ENCODE measurements around the gene TMEM53.

The TMEM53 gene

DNA sequence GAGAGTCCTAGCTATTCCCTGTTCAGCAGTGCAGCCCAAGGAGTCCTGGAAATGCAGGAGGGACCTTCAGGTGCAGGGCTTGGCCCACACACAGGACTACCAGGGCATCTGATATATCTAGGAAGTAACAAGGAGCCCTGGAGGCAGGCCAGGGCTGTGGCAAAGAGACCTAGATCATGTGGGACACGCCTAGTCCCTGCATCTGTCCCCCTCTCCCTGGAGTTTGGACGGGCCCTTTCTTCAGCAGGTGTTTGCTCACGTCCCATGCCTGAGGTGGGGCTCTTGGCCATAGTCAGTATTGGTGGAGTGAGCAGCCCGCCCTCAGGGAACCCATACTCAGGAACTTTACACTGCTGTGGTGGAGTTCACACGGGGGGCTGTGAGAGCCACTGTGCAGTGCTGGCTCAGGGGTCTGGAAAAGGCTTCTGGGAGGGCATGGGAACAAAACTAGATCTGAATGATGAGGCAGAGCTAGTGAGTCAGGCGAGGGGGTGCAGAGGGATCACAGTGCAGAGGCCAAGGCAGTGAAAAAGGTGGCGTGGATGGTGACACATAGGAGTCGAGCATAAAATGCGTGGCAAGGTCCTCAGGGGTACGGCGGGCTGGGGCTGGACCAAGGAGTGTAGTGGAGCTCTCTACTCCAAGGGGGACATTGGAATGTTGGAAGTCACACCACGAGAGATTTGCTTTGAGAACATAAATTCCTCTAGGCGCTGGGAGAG lies 25.6 kb downstream of the TMEM53 start:
- DNase-seq (ENCODE audit: low spot score) (no peak), FAIRE-seq (no peak)

DNA sequence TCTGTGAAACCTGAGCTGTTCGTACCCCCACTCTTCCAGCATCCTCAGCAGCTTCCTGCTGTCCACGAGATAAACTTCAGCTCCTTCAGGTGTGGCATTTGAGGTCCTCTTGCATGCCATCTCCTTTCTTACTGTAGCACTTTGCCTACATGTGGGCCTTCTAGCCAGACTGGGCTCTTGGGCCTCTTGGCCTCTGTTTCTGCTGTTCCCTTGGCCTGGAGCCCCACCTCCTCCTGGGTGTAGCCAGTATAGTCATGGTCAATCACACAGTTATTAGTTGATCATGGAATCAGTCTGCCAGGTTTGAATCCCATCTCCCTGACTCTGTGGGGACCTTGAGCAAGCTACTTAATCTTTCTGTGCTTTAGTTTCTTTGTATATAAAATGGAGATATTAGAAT lies 26.4 kb downstream of the TMEM53 start:
- DNase-seq (ENCODE audit: low spot score) (no peak), FAIRE-seq (no peak)

DNA sequence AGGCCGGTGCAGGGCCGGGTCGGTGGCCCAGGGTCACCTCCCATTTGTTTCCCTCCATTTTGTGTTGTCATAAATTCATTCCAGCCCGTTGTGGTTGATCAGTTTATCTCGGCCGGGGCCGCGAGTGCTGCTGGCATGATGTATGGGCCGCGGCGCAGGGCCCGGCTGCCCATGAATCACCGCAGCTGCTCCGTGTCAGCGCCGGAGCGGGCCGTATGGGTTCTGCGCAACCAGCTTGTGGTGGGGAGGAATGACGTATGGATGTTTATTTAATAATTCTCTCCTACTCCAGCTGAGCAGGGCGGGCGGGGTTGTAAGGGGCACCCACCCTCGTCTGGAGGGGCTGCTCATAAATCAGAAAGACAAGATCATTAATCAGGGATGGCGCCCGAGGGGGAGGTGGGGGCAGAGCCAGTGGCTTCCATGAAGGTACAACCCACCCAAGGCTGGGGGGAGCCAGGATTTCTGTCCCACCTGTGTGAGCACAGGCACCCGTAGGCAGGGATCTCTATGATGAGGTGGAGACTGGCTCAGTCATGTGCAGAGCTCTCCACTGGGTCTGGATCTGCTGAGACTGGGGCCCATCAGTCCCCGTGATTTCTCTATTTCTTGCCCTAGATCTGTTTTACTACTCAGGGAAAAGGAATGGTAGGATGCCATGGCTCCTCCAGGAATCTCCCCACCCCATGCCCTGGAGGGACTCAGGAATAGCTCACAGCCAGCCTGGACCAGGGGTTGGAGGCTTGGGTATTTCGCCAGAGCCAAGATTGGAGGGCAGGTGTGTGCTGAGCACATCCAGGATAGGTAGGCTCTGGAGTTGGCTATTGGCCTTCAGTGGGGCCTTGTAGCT lies 27.8 kb downstream of the TMEM53 start:
- DNase-seq (ENCODE audit: low spot score), result no peak
- FAIRE-seq, result no peak

DNA sequence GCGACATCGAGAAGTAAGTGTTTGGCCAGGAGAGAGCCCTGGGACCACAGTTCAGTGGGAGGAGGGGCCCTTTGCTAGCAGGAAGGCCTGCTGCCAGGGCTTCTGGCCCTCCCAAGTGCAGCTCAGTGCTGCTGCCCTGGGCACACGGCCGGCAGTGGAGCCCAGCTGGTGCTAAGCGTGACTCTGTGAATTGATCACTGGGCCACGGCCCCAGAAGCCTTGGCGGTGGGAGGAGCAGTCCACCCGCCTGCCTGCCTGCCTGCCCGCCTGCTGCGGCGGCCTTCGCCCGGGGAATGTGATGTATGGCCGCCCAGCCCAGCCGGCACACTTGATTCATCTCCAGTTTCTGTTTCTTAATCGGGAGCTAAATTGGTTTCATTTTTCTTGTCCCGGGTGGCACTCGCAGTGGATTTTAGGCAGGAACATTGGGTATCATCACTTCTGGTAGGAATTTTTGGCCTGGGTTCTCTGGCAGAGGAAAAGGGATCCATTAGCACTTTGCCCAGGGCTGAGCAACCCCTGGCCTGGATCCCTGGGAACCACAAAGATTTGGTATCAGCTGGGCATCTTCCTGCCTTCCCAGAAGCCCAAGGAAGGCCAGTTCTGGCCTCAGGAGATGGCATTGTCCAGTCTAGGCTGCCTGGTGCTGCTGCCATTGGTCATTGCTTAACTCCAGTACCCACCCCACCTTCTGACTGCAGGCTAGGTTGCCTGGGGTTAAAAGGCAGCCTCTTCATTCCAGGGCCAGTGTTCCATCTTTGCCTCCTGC lies 28.6 kb downstream of the TMEM53 start:
- no peak for FAIRE-seq
- DNase-seq (ENCODE audit: low spot score), result no peak

DNA sequence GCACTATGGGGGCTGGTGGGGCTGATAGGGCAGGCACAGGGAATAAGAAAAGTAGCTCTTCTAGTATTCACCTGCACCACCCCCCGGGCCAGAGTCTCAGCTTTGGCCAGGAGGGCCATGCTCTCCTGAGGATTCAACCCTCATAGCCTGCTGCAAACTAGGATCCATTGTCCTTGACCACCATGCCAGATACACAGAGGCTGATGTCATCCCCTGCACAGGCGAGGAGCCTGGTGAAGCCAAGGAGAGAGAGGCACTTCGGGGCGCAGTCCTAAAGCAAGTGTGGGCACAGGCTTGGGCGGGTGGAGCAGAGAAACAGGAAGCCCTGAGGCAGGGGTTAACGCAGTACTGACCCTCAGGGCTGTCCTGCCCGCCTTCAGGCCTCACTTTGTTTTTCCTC lies 29.5 kb downstream of the TMEM53 start:
- FAIRE-seq, result no peak
- no peak for DNase-seq (ENCODE audit: low spot score)

DNA sequence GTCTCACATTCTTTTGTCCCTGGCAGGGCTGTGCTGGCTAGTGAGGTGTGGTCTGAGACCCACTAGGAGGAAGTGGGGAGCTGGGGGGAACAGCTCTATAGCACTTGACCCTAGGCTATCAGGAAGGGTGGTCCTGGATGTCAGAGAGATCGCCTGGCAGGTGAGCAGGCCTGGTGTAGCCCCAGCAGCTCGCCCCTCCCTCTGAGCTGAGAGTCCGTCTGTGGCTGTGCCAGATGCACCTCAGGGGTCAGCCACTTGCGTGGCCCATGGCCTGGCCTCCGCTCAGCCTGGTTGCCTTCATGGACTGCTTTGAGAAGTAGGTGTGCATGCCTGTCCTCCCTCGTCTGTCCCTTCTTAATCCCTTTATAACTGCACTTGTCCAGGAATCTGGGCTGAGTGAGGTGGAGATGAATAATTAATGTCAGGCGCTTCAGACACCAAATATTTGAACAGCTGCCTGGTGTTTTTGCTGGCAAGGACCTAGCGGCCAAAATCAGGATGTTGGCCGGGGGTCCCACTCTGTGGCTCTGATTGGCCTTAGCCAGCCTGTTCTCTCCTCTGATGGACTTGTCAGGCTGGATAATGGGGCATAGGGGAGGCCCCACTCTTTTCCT lies 30.5 kb downstream of the TMEM53 start:
- DNase-seq (ENCODE audit: low spot score) (no peak), FAIRE-seq (no peak)

DNA sequence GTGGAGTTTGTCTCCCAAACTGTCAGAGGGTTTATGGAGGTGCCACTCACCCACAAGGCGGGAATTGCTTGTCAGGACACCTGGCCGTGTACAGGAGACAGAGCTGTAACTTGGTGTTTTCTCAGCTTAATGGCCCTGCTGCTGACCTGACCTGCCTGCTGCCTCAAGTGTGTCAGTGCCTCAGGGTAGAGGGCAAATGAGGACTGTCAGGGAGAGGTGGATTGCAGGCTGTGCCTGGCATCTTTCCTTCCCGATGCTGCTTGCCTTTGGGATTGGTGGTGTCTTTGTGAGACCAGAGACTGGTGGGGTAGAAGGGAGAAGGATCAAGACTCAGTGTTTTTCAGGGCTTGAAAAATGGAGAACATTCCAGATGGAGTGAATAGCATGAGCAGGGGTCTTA lies 31.4 kb downstream of the TMEM53 start:
- peak; percentile 53 for FAIRE-seq
- DNase-seq (ENCODE audit: low spot score), result no peak

DNA sequence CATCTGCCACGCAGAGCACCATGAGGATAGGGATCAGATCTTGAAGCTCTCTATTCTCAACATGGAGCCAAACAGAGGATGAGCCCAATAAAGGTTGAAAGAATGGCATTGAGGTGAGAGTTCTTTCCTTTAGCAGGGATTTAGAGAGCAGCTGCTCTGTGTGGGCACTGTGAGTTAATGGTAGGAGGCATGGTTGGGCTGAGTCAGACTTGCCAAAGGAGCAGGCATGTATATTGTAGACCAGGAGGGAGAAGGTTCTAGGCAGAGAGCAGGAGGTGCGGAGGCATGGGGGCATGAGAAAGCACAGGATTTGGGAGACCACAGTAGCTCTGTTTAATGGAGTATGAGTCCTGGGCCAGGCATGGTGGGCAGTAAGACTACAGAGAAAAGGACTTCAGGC lies 32.0 kb downstream of the TMEM53 start:
- FAIRE-seq (no peak), DNase-seq (ENCODE audit: low spot score) (no peak)

DNA sequence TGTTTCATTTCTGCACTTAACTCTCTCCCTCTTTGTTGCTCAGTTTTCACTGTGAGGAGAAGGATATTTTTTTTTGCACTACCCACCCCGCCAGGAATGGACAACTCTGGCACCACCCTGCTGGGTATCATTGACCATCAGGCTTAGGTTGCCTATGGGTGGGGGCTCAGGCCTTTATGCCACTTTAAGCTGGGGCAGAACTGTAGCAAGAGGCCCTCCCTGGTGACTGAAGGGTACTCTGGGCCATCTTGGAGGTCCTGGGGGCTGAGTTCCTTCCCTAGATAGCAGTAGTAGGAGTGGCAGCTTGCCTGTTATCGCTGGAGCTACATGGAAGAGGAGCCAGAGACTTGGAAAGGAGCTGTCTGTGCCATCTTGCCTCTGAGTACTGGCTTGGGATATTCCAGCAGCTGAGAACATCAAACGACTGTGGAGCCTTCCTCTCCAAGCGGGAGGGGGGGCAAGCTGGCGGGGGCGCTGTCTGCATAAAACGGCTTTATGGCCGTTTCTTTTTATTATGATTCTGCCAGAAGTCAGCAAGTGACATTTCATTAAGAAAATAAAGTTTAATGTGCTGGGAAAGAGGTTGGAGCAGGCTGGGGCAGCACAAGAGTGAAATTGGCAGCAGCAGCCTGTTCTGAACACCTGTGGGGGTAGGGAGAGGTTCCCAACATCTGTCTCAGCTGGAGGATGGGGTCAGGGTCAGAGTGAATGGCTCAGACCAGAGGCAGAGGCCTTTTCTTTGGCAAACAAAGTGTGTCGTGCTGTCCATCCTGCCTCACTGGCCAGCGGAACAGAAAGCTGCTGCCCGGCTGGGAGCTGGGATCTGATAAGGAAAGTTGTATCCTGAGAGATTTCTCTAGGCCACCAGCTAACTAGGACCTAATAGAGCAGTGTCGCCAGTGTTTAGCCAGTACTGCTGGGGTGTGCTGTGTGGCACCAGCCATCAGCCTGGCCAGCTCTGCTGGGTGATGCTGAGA lies 32.9 kb downstream of the TMEM53 start:
- FAIRE-seq, result no peak
- no peak for DNase-seq (ENCODE audit: low spot score)

DNA sequence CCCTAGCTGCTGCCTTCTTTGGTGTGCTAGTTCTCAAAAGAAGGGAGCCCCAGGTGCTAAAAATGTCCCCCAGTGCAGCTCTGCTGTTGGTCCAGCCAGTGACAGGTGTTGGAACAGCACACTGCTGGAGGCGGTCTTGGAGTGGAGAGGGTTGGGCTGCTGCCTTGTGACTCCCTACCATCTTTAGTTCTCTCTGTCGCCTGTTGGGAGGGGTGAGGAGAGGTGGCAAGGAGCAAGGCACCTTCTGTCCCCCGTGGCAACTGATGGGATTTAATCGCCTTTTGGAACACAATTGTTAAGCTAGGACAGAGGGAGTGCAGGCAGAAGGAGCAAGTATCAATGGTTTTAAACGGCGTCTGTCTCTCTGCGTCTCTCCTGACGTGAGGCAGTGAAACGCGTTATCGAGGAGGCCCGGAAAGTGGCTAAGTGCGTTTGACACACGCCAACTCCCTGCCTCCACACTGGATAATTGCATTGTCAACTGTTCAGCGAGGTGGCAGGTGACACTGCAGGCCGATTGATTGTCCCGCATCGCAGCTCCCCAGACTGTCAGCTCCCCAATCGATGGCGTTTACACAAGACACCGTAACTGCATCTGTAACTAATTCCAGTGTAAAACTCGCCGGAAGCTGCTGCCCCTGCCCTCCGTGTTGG lies 34.0 kb downstream of the TMEM53 start:
- FAIRE-seq (peak; percentile 30), DNase-seq (ENCODE audit: low spot score) (no peak)

DNA sequence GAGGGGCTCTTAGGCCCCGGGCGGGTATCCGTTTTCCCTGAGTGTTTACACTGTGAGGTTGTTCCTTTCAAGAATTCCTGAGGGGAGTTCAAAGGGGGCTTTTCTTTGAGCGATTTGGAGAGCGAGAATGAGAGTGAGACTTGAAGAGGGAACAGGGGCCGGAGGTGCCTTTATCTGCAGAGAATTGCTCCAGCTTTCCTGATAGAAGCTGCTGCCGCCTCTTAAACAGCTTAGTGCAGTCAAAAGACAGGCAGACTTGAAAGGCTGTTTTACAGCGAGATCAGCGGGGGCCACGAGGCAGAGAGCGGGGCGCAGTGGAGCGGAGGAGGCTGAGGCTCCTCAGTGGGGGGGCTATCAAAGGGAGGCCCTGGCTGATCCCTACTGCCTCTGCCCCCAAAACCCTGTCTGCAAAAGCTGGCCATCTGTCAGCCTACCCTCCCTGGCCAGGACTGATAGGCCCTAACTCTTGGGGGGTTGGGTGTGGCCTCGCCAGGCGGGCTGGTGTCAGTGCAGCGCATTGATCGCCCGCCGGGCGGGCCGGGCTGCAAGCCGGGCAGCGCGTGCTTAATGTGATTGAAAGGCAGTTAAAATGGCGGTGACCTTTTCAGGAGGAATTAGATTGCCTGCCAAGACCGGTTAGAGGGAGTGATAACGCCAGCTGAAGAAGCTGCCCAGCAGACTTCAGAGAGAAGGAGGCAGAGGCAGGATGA lies 36.4 kb downstream of the TMEM53 start:
- FAIRE-seq, result no peak

DNA sequence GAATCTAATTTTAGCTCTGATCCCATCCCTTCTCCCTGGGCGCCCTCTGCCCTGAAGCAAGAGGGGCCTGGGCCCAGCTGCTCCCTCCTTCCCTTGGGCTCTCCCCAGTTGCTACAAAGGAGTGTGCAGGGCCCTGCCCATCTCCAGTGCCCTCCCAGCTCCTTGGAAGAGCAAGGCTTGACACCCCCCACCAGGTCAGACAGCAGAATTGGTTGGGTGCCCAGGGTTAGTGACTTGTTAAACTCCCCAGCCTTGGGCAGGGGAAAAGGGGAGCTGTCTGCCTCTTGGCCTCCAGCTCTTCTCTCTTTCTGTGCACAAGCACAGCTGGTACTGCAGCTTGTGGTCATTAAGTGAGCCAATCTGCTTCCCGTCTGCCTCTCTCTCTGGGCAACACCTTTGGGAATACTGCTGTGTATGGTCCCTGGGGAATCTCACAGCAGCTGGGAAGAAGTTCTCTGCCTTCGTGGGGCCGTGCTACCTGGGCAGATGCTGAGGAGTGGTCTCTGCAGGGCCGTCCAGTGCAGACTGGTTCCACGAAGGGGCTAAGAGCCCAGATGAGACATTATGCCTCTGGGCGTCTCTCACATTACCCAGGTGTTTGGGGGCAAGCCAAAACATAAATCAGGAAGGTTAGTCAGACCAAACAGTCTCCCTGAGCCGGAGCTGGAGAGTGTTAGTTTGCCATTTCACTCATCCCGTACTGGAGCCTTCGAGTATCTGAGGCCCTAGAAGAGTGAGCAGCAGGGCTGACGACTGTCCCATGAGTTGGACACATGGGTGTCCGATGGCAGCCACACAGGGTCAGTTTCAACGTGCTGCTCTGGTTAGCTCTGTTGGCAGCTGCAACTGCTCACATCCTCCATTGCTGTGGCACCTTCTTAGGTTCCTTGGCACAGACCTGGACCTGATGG lies 37.3 kb downstream of the TMEM53 start:
- no peak for FAIRE-seq
- no peak for DNase-seq (ENCODE audit: low spot score)

More for the DNA sequence above, 36.4 kb downstream of the TMEM53 start:
- DNase-seq (ENCODE audit: low spot score), result no peak

DNA sequence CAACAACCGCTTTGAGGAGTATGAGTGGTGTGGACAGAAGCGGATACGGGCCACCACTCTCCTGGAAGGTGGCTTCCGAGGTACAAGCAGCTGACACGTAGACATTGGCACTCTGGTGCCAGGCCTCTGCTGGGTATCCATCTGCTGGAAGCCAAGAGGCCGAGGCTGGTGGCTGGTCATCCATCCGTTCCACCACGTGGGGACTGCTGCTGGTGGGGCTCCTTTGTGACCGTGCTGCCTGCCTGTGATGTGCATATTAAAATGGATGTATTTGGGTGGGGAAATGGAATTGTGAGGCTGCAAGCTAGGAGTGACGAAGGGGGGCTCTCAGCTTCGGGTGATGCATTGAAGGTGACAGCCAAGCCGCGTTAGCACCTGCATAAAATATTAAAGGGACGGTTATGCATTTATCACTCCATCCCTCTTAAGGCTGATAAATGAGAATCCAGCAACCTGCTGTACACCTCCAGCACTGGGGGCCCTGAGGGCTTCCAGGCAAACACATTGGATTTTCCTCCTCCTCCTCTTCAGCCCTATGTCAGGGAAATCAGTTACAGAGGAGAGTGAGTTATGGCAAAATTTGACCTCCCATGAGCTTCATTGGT lies 38.1 kb downstream of the TMEM53 start:
- no peak for DNase-seq (ENCODE audit: low spot score)
- FAIRE-seq, result no peak

DNA sequence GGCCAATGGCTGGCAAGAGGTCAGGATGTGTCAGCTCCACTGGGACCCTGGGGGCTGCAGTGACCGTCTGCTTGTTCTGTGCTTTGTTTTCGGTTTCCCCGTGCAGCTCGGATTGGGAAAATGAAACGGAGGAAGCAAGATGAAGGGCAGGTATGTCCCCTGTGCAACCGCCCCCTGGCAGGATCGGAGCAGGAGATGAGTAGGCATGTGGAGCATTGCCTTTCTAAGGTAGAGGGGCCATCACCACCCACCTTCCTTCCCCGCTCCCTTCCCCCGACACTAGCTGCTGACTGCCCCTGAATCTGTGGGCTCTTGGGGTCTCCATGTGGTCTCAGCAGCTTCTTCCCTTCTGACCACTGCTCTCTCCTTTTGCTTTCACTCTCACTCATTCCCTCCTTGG lies 38.8 kb downstream of the TMEM53 start:
- DNase-seq (ENCODE audit: low spot score), result no peak
- no peak for FAIRE-seq

DNA sequence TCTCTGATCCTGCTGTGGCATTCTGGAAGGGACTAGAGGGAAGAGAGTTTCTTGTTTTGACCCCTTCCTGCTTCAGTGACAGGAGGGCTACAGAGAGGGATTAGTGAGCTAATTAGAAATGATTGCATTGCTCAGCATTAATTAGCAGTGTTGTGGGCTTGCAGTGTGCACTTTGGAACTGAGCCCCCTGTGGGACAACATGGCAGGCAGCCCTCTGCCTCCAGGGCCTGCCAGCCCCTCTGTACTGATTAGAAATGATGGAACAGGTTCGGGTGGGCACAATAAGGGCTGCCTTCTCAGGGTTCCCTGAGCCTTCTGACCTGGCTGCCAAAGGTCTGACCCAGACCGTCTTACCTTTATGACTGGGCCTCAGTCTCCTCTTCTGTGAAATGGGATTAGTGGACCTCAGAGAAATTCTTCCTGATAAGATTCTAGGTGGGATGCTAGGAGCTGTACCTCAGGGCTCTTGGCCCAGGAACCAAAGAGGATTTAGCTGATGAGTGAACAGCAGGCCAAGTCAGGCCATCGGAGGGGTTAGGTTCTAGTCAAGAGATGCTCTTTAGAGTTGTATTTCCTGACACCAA lies 39.6 kb downstream of the TMEM53 start:
- no peak for FAIRE-seq
- no peak for DNase-seq (ENCODE audit: low spot score)

DNA sequence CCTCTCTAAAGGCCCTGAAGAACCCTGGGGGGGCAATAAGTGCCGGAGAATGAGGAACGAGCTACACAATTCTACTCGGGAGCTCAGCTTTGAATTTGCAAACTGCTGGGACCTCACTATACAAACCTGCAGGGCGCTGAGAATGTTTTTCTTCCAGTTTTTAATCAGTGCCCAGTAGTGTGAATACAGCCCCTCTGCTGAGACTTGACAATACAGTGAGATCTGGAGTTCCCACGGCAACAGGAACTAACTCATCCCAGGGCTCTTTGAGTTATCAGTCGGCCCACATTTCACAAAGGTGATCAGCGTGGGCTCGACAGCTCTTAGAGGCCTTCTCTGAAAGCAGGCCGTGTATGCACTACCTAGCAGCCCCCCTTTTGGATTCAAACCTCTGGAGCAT lies 41.7 kb downstream of the TMEM53 start:
- DNase-seq (ENCODE audit: low spot score) (peak; percentile 29), FAIRE-seq (no peak)
